Hepatocyte (in vitro differentiated cells): ENCODE measurements around the gene HTT.

Source experiments
- CTCF ChIP-seq: fragments of 200-600 bp; sonication (generic); IDR thresholded peaks from 2 replicates; pipeline ENCODE4 v1.5.1; 2016; ENCODE audit warnings: antibody characterized with exemption, mild to moderate bottlenecking; ENCODE audit not compliant: poor library complexity
- EZH2 ChIP-seq: fragments of 200-600 bp; sonication (generic); IDR thresholded peaks from 2 replicates; pipeline ENCODE4 v1.6.1; 2016; ENCODE audit warnings: antibody characterized with exemption, mild to moderate bottlenecking, borderline replicate concordance
- EZH2phosphoT487 ChIP-seq: fragments of 200-600 bp; sonication (generic); IDR thresholded peaks from one replicate; pipeline ENCODE4 v1.6.1; 2018; ENCODE audit warnings: antibody characterized with exemption, mild to moderate bottlenecking, low read depth, moderate library complexity; ENCODE audit not compliant: unreplicated experiment, severe bottlenecking

GRCh38 chr4:3215256-3215655 lies 140.8 kb downstream of the HTT start:
- TF ChIP-seq CTCF (no peak), EZH2 (no peak), EZH2phosphoT487 (no peak)
